ENCODE measurements around the gene WRNIP1. TPM values are rescaled to one million over a fixed set of nuclear protein-coding genes. Genes with fewer than 3 reads are reported as not detected.
A peak's percentile ranks its signal among the peaks of the same experiment; 100 is the strongest.
"Not testable (repeated sequence)": the region's sequence is repeated elsewhere in the genome, so short reads cannot be mapped to it uniquely, and the experiment has no call there.

WRNIP1 gene
- polyA plus RNA-seq, 1 donor: 45.9 TPM

- DNase-seq (ENCODE audit: low read depth): no peak
Measured at GRCh38 chr6:2784061-2784460, 18.9 kb downstream of the WRNIP1 start.

DNA sequence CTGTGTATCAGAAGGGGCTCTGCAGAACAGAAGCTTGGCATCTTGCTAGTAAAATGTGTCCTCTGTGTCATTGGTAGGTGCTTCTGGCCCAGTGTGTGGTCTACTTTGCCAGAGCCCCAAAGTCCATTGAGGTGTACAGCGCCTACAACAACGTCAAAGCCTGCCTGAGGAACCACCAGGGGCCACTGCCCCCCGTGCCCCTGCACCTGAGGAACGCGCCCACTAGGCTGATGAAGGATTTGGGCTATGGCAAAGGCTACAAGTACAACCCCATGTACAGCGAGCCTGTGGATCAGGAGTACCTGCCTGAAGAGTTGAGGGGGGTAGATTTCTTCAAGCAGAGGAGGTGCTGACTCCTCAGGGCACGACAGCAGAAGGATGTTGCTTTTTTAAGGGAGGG is 19.7 kb downstream of the WRNIP1 start:
- DNase-seq (ENCODE audit: low read depth): no peak

DNA sequence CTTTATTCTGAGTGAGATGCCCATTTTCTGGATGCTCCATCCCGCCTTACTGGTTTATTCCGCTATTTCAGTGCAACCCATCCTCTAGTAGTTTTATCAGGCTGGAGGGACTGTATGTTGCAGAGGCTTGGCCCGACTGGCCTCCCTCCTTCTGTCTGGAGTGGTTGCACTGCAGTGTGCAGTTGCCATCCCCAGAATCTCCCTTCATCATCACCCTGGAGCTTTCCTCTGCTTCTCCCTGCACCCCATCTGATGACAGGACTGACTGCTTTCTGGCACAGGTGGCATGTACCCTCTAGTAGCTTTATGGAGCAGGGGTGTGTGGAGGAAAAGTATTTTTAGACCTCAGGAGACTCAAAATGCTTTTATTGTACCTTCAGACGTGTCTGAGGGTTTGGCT is 21.1 kb downstream of the WRNIP1 start:
- DNase-seq (ENCODE audit: low read depth): no peak

- DNase-seq (ENCODE audit: low read depth): peak; percentile 75
Measured at GRCh38 chr6:2790588-2791449, 25.6 kb downstream of the WRNIP1 start.

DNA sequence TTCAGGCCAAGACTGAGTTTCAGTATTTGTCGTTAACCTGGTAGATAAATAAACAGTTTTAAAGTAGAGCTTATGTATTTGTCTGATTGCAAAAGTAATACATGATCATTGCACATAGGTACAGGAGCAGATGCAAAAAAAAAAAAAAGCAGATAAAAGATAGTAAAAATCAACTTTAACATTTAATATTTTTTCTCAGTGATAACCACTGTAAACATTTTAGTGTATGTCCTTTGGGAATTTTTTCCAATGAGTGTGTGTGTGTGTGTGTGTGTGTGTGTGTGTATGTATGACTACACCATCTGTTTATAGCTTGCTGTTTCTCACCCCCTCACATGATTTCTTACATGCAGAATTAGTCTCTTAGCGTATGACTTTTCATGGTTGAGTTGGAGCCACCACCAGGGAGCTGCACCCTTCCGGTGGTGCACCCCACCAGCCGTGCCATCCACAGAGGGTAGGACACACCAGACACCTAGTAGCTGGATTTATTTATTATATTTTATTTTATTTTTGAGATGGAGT is 26.3 kb downstream of the WRNIP1 start:
- no peak for DNase-seq (ENCODE audit: low read depth)

- no peak for DNase-seq (ENCODE audit: low read depth)
Measured at GRCh38 chr6:2792330-2793110, 27.3 kb downstream of the WRNIP1 start.

DNA sequence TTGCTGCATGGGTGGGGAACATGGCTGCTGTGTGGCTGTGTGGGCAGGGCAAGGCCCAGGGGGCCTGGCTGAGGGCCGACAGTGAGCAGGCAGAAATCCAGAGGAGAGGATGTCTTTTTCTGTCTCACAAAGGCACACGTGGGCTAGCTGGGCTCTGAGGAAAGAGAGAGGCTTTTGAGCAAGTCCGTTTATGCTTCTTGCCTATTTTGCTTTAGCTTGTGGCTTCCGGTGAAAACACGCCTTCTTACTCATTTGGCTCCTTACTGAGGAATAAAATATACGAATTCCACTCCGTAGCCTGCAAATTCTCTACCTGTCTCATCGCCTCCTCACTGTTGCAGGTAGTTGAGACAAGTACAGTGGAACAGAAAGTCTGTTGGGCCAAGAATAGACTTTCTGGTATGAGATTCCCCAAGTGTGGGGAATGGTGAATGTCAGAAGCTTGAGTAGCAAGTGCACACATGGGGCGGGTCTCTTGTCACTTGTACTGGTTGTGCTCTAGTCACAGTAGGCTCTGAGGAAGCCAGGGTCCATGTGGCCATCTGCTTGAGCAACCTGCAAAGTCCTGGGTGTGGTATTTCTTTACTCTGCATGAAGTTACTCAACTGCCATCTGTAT is 28.4 kb downstream of the WRNIP1 start:
- no peak for DNase-seq (ENCODE audit: low read depth)

DNA sequence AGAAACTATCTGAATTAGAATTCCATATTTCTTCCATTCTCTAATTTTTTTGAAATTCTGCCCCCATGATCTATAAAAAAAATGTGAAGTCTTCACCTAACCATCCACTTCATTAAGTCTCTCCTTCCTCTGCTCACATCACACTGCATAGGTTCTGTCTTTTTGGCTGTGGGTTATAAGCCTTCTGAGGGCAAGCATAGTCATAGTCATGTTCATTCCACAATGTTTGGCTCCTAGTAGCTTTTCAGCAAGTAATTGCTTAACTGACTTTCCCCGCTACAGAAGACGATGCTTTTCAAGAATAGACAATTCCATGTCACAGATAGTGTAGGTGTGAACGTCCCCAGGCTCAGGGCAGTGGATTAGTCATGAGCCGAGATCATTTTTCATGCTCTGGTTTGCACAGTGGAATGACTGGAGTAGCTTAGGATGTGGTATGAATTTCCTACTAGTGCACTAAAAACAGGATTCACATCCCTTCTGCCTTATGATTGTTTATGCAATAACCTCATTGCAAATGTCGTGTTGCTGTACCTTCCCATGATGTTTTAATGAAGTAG is 29.1 kb downstream of the WRNIP1 start:
- no peak for DNase-seq (ENCODE audit: low read depth)

- DNase-seq (ENCODE audit: low read depth): no peak
Measured at GRCh38 chr6:2795162-2795561, 30.0 kb downstream of the WRNIP1 start.

DNA sequence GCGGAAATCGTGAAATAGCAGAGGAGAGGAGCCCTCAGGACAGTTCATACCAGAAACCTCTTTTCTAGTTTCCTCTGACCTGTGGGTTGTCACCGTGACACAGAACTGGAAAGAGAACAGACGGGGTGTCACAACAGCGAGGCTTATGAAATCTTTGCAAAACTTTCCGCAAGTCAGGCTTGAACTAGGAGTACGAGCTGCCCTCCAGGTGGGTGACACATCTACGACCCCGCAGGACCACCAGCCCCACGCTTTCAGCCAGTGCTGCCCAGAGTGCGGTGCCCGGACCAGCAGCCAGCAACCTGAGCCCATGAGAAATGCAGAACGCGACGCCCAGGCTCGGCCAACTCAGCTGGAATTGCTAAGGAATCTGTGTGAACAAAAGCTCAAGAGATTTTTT is 30.8 kb downstream of the WRNIP1 start:
- DNase-seq (ENCODE audit: low read depth): no peak

DNA sequence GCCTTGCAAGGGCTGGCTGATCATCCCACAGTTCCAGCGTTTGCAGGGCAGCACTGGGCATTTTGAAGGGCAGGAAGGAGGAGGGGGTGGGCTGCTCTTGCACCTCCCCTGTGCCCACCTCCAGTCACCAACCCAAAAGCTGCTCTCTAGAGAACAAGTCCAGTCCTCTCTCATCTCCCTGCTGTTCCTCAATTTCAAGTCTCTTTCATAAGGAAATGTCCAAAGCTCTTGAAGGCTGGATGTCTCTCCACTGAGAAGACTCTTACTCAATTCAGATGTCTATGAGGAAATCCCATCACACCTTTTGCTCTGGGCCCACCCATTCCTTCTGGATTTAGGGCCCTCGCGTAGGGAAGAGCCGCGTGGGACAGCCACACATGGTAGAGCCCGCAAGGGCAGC is 31.7 kb downstream of the WRNIP1 start:
- no peak for DNase-seq (ENCODE audit: low read depth)

DNA sequence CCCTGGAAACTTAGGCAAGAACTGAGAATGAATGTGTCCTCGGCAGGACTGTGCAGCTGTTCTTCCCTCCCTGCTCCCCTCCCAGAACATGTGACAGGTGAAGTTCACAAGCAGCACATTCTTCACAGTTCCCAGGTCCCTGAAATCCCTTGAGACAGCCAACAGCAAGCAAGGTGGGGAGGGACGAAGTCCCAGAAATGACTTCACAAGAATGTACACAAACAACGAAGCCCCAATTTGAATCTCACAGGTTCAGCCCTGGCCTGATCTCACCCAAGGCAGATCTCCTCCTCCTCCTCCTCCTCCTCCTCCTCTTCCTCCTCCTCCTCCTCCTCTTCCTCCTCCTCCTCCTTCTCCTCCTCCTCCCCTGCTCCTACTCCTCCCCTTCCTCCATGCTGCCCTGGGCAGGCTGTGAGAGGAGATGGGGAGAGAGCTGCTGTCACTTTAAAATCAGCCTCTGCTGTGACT is 32.4 kb downstream of the WRNIP1 start:
- no peak for DNase-seq (ENCODE audit: low read depth)

GRCh38 chr6:2798586-2799134 is 33.5 kb downstream of the WRNIP1 start:
- DNase-seq (ENCODE audit: low read depth): no peak

DNA sequence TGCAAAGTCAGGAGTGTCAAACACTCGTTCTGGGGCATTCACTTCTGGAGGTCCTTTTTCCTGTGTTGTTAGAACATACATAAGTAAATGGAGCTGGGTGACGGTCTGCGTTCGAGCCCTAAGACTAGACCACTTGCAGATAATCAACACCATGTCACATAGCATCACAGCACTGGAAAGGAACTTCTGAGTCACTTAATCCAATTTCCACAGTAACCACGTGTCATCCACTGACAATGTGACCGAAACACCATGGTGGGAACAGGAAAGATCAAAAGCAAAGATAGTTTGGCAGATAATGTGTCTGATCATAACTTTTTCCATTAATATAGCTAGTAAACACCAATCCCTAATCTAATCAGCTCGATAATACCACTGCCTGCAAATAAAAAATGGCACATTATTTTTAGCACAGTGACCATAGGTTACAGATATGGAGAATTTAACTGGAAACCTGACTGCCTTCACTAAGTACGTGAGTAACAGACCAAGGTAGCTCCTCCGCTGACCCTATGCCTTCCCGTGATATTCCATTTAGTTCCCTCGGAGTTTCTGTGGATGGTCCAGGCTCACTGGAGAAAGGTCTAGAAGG is 34.8 kb downstream of the WRNIP1 start:
- DNase-seq (ENCODE audit: low read depth): no peak

DNA sequence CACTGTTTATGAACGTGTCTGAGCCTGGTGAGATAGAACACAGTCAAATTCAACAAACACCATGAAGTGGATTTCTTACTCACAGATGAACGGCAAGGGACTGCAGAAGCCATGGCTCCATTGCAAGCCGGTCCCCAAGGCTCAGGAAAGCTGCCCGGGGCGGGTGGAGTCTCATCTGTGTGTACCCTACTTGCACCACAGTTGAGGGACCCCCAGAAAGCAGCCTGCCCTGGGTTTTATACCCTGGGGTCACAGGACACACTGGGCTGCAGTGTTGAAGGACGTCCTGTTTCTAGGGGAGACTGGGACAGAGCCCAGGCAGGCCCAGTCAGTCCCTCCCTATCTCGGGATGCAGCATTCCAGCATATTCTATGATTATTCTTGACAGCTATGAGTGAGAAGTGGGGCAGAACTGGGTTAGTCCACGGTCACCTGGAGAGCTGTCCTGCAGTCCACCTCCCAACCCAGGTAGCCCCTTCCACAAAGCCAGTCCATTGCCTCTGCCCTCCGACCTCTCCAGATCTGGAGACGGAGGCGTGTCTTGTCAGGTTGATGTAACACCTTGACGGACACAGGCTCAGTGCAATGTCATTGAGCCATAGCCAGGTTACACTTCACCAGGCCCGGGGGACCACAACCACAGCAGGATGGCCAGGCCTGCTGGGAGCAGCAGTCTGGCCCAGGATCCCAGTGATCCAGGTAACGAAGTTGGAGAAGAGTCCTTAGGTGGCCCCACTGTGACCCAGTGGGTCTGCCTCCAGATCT is 35.5 kb downstream of the WRNIP1 start:
- no peak for DNase-seq (ENCODE audit: low read depth)

- DNase-seq (ENCODE audit: low read depth): not testable (repeated sequence)
Measured at GRCh38 chr6:2801687-2802086, 36.5 kb downstream of the WRNIP1 start.

DNA sequence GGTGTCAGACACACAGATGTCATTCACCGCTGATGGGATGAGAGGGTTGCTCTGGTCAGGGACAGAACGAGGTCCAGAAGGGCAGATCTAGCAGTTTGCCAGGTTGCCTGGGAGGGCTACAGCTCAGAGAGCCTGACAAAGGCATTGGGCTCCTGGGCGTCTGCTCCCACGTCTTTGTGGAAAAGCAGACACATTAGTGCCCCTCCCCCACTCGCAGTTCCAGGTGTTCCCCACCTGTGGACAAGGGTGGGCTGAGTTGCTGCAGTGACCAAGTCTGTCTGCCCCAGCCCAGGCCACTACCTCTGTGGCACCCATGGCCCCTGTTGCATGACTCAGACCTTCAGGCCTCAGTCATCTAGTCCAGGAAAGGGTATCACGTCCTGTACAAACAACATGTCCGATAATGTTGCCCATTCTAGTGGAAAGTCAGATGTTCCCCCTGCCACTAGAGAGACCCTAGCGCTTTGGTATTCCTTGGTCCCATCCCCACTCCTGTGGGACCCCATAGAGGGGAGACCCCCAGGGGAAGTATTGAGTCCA is 37.4 kb downstream of the WRNIP1 start:
- no peak for DNase-seq (ENCODE audit: low read depth)

GRCh38 chr6:2803731-2804429 is 38.7 kb downstream of the WRNIP1 start:
- no peak for DNase-seq (ENCODE audit: low read depth)

- no peak for DNase-seq (ENCODE audit: low read depth)
Measured at GRCh38 chr6:2804516-2804915, 39.3 kb downstream of the WRNIP1 start.
